ENCODE measurements around the gene STMN1.

- TF ChIP-seq CTCF (conservative IDR thresholded peaks at IDR 0.05), result no peak
- no peak for TF ChIP-seq ZFX (IDR thresholded peaks at IDR 0.05)
These were observed 34.3 kb downstream of the STMN1 start for GRCh38 chr1:25871704-25872494.
